ENCODE data around the gene PC.

GRCh38 chr11:66866511-66866986 is 91.6 kb downstream of the PC start:
- TF ChIP-seq ISL1 (CRISPR knock-in tag; IDR thresholded peaks at IDR 0.05) (no peak), ARNTL (CRISPR knock-in tag; IDR thresholded peaks at IDR 0.05; ENCODE audit: borderline replicate concordance, low read depth) (no peak), CREB5 (CRISPR knock-in tag; IDR thresholded peaks at IDR 0.05; ENCODE audit: low read depth) (no peak), ZNF8 (CRISPR knock-in tag; IDR thresholded peaks at IDR 0.05) (no peak), TCF4 (CRISPR knock-in tag; IDR thresholded peaks at IDR 0.05; ENCODE audit: borderline replicate concordance) (no peak), ESRRG (CRISPR knock-in tag; IDR thresholded peaks at IDR 0.05) (no peak), BACH2 (CRISPR knock-in tag; IDR thresholded peaks at IDR 0.05; ENCODE audit: borderline replicate concordance) (no peak), ZNF70 (CRISPR knock-in tag; IDR thresholded peaks at IDR 0.05) (no peak), PPARA (CRISPR knock-in tag; IDR thresholded peaks at IDR 0.05; ENCODE audit: borderline replicate concordance) (no peak), ZFP30 (CRISPR knock-in tag; IDR thresholded peaks at IDR 0.05) (no peak), OSR1 (CRISPR knock-in tag; IDR thresholded peaks at IDR 0.05) (no peak)
- TF ChIP-seq, protein P1, sequence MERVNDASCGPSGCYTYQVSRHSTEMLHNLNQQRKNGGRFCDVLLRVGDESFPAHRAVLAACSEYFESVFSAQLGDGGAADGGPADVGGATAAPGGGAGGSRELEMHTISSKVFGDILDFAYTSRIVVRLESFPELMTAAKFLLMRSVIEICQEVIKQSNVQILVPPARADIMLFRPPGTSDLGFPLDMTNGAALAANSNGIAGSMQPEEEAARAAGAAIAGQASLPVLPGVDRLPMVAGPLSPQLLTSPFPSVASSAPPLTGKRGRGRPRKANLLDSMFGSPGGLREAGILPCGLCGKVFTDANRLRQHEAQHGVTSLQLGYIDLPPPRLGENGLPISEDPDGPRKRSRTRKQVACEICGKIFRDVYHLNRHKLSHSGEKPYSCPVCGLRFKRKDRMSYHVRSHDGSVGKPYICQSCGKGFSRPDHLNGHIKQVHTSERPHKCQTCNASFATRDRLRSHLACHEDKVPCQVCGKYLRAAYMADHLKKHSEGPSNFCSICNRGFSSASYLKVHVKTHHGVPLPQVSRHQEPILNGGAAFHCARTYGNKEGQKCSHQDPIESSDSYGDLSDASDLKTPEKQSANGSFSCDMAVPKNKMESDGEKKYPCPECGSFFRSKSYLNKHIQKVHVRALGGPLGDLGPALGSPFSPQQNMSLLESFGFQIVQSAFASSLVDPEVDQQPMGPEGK (CRISPR knock-in tag; IDR thresholded peaks at IDR 0.05; ENCODE audit: borderline replicate concordance): no peak
- TF ChIP-seq, protein P2, sequence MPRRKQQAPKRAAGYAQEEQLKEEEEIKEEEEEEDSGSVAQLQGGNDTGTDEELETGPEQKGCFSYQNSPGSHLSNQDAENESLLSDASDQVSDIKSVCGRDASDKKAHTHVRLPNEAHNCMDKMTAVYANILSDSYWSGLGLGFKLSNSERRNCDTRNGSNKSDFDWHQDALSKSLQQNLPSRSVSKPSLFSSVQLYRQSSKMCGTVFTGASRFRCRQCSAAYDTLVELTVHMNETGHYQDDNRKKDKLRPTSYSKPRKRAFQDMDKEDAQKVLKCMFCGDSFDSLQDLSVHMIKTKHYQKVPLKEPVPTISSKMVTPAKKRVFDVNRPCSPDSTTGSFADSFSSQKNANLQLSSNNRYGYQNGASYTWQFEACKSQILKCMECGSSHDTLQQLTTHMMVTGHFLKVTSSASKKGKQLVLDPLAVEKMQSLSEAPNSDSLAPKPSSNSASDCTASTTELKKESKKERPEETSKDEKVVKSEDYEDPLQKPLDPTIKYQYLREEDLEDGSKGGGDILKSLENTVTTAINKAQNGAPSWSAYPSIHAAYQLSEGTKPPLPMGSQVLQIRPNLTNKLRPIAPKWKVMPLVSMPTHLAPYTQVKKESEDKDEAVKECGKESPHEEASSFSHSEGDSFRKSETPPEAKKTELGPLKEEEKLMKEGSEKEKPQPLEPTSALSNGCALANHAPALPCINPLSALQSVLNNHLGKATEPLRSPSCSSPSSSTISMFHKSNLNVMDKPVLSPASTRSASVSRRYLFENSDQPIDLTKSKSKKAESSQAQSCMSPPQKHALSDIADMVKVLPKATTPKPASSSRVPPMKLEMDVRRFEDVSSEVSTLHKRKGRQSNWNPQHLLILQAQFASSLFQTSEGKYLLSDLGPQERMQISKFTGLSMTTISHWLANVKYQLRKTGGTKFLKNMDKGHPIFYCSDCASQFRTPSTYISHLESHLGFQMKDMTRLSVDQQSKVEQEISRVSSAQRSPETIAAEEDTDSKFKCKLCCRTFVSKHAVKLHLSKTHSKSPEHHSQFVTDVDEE (CRISPR knock-in tag; IDR thresholded peaks at IDR 0.05): no peak
